HCT116 (cell line): Measurements from ENCODE around the gene PHTF1. TPM values are rescaled to one million over a fixed set of nuclear protein-coding genes. Genes with fewer than 3 reads are reported as not detected.

Source experiments
- ATAC-seq: fragments of 200-7000 bp; cut with Tn5 transposase; 2 replicates; pipeline ENCODE4 v1.9.1; 2020; ENCODE audit warnings: mild to moderate bottlenecking, moderate library complexity
- BruUV-seq: library from RNA; stranded (reverse); fragments of 400-500 nt; replicated peaks from 2 replicates; lab custom pipeline; 2021; lab: Mats Ljungman, UMichigan
- CTCF ChIA-PET: fragments of 300-600 bp; sonication (Branson Sonifier 250); formaldehyde crosslinking; loops from one replicate; lab custom pipeline; 2021; ENCODE audit warnings: antibody characterized with exemption; lab: Charles Lee
- POLR2A ChIA-PET: fragments of 300-600, 350-600 bp; sonication (Branson Sonifier 250); formaldehyde crosslinking; loops from one replicate; lab custom pipeline; 2021; ENCODE audit warnings: antibody characterized with exemption; lab: Charles Lee
- RAD21 ChIA-PET, 2 experiments: fragments of 300-600 bp; sonication (Branson Sonifier 250); formaldehyde crosslinking; loops; one replicate each; lab custom pipeline; 2023; ENCODE audit warnings: low total read pairs in 2 of 2; ENCODE audit not compliant: uncharacterized antibody in 2 of 2, unreplicated experiment in 2 of 2, low non-redundant PET in 1 of 2; lab: Charles Lee
- DNase-seq: peaks from one replicate; pipeline ENCODE4 v3.0.0-alpha.2; 2010; ENCODE audit warnings: low read depth, low spot score
- H2AFZ ChIP-seq: fragments of 200-600 bp; shearing (Covaris generic), sonication (generic); 2 replicates; pipeline ENCODE4 v1.6.1; 2017; ENCODE audit warnings: low read depth, mixed run types, mixed read lengths, antibody characterized with exemption, low read length; ENCODE audit not compliant: poor library complexity, severe bottlenecking
- H3K27ac ChIP-seq: 2 replicates; pipeline ENCODE4 v1.5.1; 2012; ENCODE audit warnings: low read depth, low read length
- H3K27me3 ChIP-seq: fragments of 200-600 bp; sonication (generic); 2 replicates; pipeline ENCODE4 v1.6.1; 2016; ENCODE audit warnings: mixed run types, low read length, mixed read lengths; ENCODE audit not compliant: insufficient read depth
- H3K36me3 ChIP-seq, 2 experiments: fragments of 200-500 bp in 1 of 2; fragments of 200-600 bp in 1 of 2; sonication (Bioruptor generic) in 1 of 2; sonication (generic) in 1 of 2; 2 replicates each; pipeline versions ENCODE4 v1.5.1 to v1.6.1; 2014 to 2016; ENCODE audit warnings: low read length in 2 of 2, inconsistent platforms in 1 of 2, mixed read lengths in 1 of 2, mixed run types in 1 of 2; ENCODE audit not compliant: insufficient read depth in 2 of 2, control insufficient read depth in 1 of 2
- H3K4me1 ChIP-seq, 2 experiments: fragments of 200-600 bp in 1 of 2; sonication (generic) in 1 of 2; 2 replicates each; pipeline versions ENCODE4 v1.5.1 to v1.6.1; 2012 to 2017; ENCODE audit warnings: low read length in 2 of 2, inconsistent platforms in 1 of 2, mild to moderate bottlenecking in 1 of 2, mixed read lengths in 1 of 2, mixed run types in 1 of 2, moderate library complexity in 1 of 2; ENCODE audit not compliant: insufficient read depth in 2 of 2, control insufficient read depth in 1 of 2
- H3K4me2 ChIP-seq: fragments of 200-600 bp; sonication (generic); 2 replicates; pipeline ENCODE4 v1.6.1; 2017; ENCODE audit warnings: mixed run types, low read length, mixed read lengths
- H3K4me3 ChIP-seq, 2 experiments: fragments of 200-600 bp in 1 of 2; sonication (generic) in 1 of 2; replicated peaks in 1 of 2; 2 replicates each; pipeline ENCODE4 v1.5.1; 2011 to 2016; ENCODE audit warnings: low read length in 2 of 2, control low read depth in 1 of 2, low read depth in 1 of 2, mild to moderate bottlenecking in 1 of 2, mixed read lengths in 1 of 2, mixed run types in 1 of 2
- H3K79me2 ChIP-seq: fragments of 200-600 bp; sonication (generic); 2 replicates; pipeline ENCODE4 v1.6.1; 2017; ENCODE audit warnings: mild to moderate bottlenecking, mixed run types, low read length, moderate library complexity, mixed read lengths; ENCODE audit not compliant: insufficient read depth
- H3K9ac ChIP-seq: fragments of 200-600 bp; sonication (generic); 2 replicates; pipeline ENCODE4 v1.6.1; 2016; ENCODE audit warnings: low read length, mixed read lengths
- H3K9me2 ChIP-seq: fragments of 200-600 bp; sonication (generic), shearing (Covaris generic); 2 replicates; pipeline ENCODE4 v1.6.1; 2017; ENCODE audit warnings: mixed run types, mild to moderate bottlenecking, moderate library complexity; ENCODE audit not compliant: insufficient read depth
- H3K9me3 ChIP-seq, 2 experiments: fragments of 200-500 bp in 1 of 2; fragments of 200-600 bp in 1 of 2; sonication (Bioruptor generic) in 1 of 2; sonication (generic) in 1 of 2; 2 replicates each; pipeline ENCODE4 v1.6.1; 2014 to 2017; ENCODE audit warnings: low read length in 2 of 2, mixed read lengths in 2 of 2, inconsistent platforms in 1 of 2, low read depth in 1 of 2, mild to moderate bottlenecking in 1 of 2, mixed run types in 1 of 2, moderate library complexity in 1 of 2; ENCODE audit not compliant: control insufficient read depth in 1 of 2, insufficient read depth in 1 of 2
- H4K20me1 ChIP-seq: fragments of 200-600 bp; sonication (generic), shearing (Covaris generic); 2 replicates; pipeline ENCODE4 v1.6.1; 2017; ENCODE audit warnings: mixed run types, mild to moderate bottlenecking, moderate library complexity; ENCODE audit not compliant: insufficient read depth
- ATF3 ChIP-seq: IDR thresholded peaks from 2 replicates; pipeline ENCODE4 v1.6.1; 2012
- CBX3 ChIP-seq: IDR thresholded peaks from 2 replicates; pipeline ENCODE4 v1.6.1; 2012; ENCODE audit warnings: low read depth
- CTCF ChIP-seq, 3 experiments: fragments of 200-600 bp in 1 of 3; sonication (generic) in 1 of 3; IDR thresholded peaks in 2 of 3; conservative IDR thresholded peaks in 1 of 3; 2 replicates each; pipeline ENCODE4 v1.5.1; 2012 to 2017; ENCODE audit warnings: low read depth in 2 of 3, low read length in 2 of 3, antibody characterized with exemption in 1 of 3, borderline replicate concordance in 1 of 3, control low read depth in 1 of 3, mild to moderate bottlenecking in 1 of 3, mixed read lengths in 1 of 3, mixed run types in 1 of 3, moderate library complexity in 1 of 3; ENCODE audit not compliant: insufficient read depth in 1 of 3
- EGR1 ChIP-seq: IDR thresholded peaks from 2 replicates; pipeline ENCODE4 v1.6.1; 2012; ENCODE audit warnings: low read depth
- ELF1 ChIP-seq: IDR thresholded peaks from 2 replicates; pipeline ENCODE4 v1.6.1; 2012; ENCODE audit warnings: low read depth, borderline replicate concordance
- EZH2 ChIP-seq: fragments of 200-600 bp; sonication (generic); IDR thresholded peaks from 2 replicates; pipeline ENCODE4 v1.6.1; 2017; ENCODE audit warnings: antibody characterized with exemption, mixed run types
- FOSL1 ChIP-seq: IDR thresholded peaks from 2 replicates; pipeline ENCODE4 v1.6.1; 2012; ENCODE audit warnings: low read depth
- JUND ChIP-seq: IDR thresholded peaks from 2 replicates; pipeline ENCODE4 v1.6.1; 2012
- RAD21 ChIP-seq: IDR thresholded peaks from 2 replicates; pipeline ENCODE4 v1.6.1; 2012; ENCODE audit warnings: low read depth, mild to moderate bottlenecking
- REST ChIP-seq: IDR thresholded peaks from 2 replicates; pipeline ENCODE4 v1.6.1; 2012; ENCODE audit warnings: low read depth
- SRF ChIP-seq: IDR thresholded peaks from 2 replicates; pipeline ENCODE4 v1.6.1; 2012; ENCODE audit warnings: low read depth
- YY1 ChIP-seq: IDR thresholded peaks from 2 replicates; pipeline ENCODE4 v1.6.1; 2011; ENCODE audit warnings: low read length, low read depth, moderate library complexity, mild to moderate bottlenecking; ENCODE audit not compliant: insufficient replicate concordance; ENCODE audit errors: extremely low read depth
- ZFX ChIP-seq: fragments of 450-650 bp; IDR thresholded peaks from 2 replicates; pipeline ENCODE4 v1.6.1; 2017
- ZNF274 ChIP-seq: fragments of 200-500 bp; sonication (Bioruptor generic); IDR thresholded peaks from 2 replicates; pipeline ENCODE4 v1.6.1; 2014; ENCODE audit warnings: mild to moderate bottlenecking, low read depth, low read length, inconsistent platforms
- intact Hi-C: fragments of 100-400 bp; cut with micrococcal nuclease; formaldehyde crosslinking; loops from 2 replicates; pipeline ENCODE4 v1.10.0; 2022
- total RNA-seq: library from RNA; stranded (reverse); gene quantifications from one replicate; pipeline ENCODE4 v1.2.1, GENCODE V29; 2021; ENCODE audit not compliant: unreplicated experiment

Gene PHTF1
- total RNA-seq, 1 experiment from 2014 or later: 11.4 TPM

GRCh38 chr1:113763661-113764060, 4.4 kb upstream of the PHTF1 start (continued):
- TF ChIP-seq CTCF (IDR thresholded peaks at IDR 0.05 in 2 of 3, conservative IDR thresholded peaks at IDR 0.05 in 1 of 3; ENCODE audit: borderline replicate concordance in 1 of 3, insufficient read depth in 1 of 3, low read depth in 2 of 3, low read length in 2 of 3): no peak
- no peak for TF ChIP-seq JUND
- no peak for TF ChIP-seq RAD21
- TF ChIP-seq FOSL1: no peak
- no peak for TF ChIP-seq EGR1
- TF ChIP-seq ATF3: no peak

- ChIA-PET CTCF (no interaction called here), POLR2A (no interaction called here), RAD21 (no interaction called here)
- no TSS peak for BruUV-seq
- Histone ChIP-seq H3K9ac (no peak overlapping the region), H3K4me1 (peaks cover 0 to 15% of the 10 kb centered on the region in 2 experiments; a peak in 2 of 4 replicates), H3K9me2 (no peaks in the 10 kb centered on the region), H3K27ac (no peak overlapping the region), H2AFZ (no peak overlapping the region), H3K27me3 (no peaks in the 10 kb centered on the region), H3K79me2 (peaks cover 5% of the 10 kb centered on the region; the same call in 1 of the 2 replicates), H4K20me1 (no peaks in the 10 kb centered on the region), H3K4me2 (no peak overlapping the region), H3K36me3 (peaks cover 7 to 22% of the 10 kb centered on the region in 2 experiments), H3K4me3 (no peak overlapping the region), H3K9me3 (no peaks in the 10 kb centered on the region)
- DNase-seq: no peak
- TF ChIP-seq YY1 (no peak), EZH2 (no peak), ZNF274 (no peak), SRF (no peak), ZFX (no peak), FOSL1 (no peak), CBX3 (no peak), ELF1 (no peak), REST (no peak)
- ATAC-seq: no peak
- intact Hi-C loops: no loop called here
Measured at GRCh38 chr1:113761937-113762336, 2.7 kb upstream of the PHTF1 start.
